GM20431 (cell line): ENCODE results near the gene LRRC14B.
"Not testable (repeated sequence)": the region's sequence is repeated elsewhere in the genome, so short reads cannot be mapped to it uniquely, and the experiment has no call there.

Source experiments
- in situ Hi-C: fragments of 300-500 bp; cut with MseI, MboI; formaldehyde crosslinking; loops from one replicate; pipeline ENCODE4 v1.15.0; 2020; ENCODE audit warnings: low sequenced_read_pairs; ENCODE audit not compliant: unreplicated experiment

The LRRC14B gene

DNA sequence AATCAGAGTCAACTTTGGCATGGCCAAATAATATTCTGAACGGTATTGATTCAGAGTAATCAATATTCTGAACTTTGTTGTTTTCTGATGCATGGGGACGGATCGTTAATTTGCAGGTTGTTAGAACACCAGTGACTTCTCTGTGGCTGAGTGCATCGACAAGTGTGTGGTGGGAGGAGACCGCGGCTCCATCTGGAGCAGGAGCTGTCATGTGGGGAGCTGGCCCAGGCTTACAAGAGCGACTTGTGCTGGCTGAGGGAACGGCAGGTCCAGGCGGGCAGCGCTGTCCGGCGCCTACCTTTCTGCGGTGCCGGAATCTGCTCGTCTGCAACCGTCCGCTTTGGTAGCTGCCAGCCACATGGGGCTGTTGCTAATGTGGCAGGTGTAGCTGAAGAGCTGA is 36.1 kb downstream of the LRRC14B start:
- in situ Hi-C loops = not testable (repeated sequence)

DNA sequence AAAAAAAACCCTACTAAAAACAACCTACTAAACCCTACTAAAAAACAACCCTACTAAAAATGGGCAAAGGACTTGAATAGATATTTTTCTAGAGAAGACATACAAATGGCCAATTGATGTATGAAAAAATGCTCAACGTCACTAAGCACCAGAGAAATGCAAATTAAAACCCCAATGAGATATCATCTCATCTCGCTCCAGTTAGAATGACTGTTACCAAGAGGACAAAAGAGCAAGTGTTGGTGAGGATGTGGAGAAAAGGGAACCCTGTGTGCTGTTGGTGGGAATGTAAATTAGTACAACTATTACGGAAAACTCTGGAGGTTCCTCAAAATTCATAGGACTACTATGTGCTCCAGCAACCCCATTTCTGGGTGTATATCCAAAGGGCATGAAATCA is 37.6 kb downstream of the LRRC14B start:
- in situ Hi-C loops = no loop called here

DNA sequence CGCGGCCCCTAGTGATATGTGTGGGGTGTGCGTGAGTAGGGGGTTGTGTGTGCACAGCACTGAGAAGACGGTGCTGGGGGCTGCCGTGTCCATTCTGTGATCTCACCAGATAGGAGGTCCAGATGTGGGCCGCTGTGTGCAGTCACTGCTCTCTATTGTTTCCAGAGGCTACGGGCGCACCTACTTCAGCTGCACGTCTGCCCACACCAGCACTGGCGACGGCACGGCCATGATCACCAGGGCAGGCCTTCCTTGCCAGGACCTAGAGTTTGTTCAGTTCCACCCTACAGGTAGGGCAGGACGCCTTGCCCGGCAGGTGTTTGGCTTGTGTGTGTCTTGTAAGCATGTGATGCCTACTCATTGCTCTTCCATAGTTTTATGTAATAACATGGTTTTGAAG is 39.4 kb downstream of the LRRC14B start:
- in situ Hi-C loops = no loop called here

DNA sequence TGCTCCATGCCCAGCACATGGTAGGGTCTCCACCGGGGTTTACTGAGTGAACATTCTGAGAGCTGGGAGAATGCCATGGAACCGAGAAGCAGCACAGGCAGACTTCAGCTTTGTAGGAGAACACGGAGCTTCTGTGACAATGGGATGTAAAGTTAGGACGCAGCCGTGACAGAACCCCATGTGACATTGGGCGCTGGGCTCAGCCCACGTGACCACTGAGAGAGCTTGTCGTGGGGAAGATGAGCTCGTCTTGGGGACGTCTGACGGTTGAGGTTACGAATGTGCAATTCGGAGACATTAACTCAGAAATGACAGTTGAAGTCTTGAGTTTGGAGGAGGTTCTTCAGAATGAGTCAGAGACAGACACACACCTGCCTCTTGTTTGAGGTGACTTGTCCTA is 40.4 kb downstream of the LRRC14B start:
- in situ Hi-C loops = no loop called here

DNA sequence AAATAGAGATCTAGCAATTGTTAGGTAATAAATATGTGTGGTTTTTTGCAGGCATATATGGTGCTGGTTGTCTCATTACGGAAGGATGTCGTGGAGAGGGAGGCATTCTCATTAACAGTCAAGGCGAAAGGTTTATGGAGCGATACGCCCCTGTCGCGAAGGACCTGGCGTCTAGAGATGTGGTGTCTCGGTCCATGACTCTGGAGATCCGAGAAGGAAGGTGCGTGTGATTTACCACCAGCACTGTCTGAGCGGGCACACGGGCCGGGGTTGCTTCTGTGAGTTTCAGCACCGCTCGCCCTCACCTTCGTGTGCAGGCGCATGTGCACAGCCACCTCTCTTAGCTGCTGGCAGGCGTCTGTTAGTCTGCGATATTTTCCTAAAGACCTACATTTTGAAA is 42.1 kb downstream of the LRRC14B start:
- in situ Hi-C loops = not testable (repeated sequence)

DNA sequence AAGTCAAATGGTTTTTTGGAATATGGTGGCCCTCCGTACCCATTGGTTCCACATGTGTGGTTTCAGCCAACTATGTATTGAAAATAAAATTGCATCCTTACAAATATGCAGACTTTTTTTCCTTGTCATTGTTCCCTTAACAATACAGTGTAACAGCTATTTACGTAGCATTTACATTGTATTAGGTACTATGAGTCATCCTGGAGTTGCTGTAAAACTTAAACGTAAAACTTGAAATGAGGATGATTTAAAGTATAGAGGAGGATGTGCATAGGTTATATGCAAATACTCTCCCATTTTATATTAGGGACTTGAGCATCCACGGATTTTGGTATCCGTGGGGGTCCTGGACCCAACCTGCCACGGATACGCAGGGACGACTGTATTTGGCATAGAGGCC is 43.2 kb downstream of the LRRC14B start:
- in situ Hi-C loops = no loop called here

DNA sequence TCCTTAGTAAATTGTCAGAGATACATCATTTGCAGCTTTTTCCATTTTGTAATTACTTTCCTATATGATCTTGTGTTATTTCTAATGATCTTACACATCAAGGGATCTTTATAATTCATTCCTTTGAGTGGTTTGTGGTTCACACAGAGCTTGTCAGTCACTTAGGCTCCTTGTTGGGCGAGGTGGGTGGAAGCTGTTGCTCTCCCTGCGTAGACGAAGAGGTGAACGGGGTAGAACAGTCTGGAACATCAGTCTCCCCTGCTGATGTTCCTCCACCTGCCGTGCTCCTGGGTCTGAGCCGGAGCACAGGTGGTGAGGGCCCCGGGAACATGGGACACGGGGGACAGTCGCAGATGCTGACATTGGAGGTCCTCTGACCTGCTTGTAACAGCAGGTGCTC is 44.2 kb downstream of the LRRC14B start:
- in situ Hi-C loops = not testable (repeated sequence)

DNA sequence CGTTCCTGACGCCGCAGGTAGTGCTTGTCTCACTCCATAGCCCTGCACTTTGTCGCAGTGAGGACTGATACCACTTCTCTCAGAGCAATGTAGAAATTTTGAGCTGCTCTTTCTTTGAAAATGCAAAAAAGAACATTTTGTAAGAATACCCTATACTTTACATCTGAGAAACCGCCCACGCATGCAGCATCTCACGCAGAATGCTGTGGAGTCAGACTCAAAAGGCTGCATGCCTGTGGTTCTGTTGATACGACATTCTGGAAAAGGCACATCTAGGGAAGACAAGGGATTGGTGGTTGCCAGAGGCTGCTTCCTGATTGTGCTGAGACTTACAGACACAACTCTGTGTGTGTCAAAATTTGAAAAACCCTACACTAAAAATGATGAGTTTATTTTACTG is 46.6 kb downstream of the LRRC14B start:
- in situ Hi-C loops = not testable (repeated sequence)

DNA sequence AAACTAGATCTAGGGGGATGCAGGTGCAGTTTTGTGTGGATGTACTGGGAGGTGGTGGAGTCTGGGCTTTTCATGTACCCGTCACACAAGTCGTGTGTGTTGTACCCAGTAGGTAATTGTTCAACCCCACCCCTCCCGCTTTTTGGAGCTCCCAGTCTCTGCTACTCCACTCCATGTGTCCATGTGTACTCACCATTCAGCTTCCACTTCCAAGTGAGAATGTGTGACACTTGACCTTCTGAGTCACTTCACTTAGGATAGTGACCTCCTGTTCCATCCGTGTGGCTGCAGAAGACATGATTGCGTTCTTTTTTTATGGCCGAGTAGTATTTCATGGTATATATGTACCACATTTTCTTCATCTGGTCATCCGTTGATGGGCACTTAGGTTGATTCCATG is 49.3 kb downstream of the LRRC14B start:
- in situ Hi-C loops = not testable (repeated sequence)

DNA sequence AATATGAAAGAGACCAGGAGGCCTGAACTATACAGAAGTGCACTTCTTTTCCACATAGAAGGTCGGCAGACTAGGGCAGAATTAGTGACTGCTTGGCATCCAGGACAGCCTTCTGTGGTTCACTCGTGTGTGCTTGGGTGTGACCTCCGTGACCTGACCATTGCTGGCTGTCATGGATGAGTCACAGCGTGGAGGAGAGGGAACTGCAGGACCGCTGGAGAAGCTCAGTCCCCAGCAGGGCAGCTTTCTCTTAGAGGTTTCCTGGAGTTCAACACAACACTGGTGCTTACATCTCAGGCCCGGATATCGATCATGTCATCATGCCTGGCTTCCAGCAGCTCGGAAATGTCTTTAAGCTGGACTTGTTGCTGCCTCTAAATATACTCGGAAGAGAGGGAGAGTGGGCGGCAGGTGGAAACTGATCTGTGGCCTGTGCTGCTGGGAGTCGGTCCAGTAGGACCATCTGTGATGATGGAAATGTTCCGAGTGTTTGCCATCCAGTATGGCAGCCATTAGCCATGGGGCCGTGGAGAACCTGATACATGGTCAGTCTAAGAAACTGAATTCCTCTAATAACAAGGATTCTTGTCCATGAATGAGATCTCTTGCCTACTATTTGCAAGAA is 49.9 kb downstream of the LRRC14B start:
- in situ Hi-C loops = not testable (repeated sequence)

DNA sequence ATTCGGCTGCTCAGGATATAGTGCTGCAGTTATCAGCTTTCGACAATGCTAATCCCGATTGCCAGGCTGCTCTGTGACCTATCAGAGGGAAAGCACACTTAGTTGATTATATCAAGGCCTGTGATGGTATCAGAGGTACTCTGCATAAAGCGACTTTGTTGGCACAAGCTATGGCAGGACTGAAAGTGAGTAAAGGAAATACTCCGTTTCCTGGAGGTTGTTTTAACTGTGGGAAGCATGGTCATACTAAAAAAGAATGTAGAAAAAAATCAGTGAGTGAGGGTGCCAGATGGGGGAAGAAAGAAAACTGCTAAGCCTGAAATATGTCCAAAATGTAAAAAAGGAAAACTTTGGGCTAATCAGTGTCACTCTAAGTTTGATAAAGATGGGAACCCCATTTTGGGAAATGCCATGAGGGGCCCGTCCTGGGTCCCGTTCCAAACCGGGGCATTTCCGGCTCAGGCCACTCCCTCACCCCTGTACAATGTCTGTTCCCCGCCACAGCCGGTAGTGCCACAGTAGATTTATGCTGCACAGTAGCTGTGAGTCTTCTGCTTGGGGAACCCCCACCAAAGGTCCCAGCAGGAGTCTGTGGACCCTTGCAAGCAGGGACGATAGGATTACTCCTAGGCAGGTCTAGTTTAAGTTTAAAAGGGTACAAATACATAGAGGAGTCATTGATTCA is 52.5 kb downstream of the LRRC14B start:
- in situ Hi-C loops = not testable (repeated sequence)

DNA sequence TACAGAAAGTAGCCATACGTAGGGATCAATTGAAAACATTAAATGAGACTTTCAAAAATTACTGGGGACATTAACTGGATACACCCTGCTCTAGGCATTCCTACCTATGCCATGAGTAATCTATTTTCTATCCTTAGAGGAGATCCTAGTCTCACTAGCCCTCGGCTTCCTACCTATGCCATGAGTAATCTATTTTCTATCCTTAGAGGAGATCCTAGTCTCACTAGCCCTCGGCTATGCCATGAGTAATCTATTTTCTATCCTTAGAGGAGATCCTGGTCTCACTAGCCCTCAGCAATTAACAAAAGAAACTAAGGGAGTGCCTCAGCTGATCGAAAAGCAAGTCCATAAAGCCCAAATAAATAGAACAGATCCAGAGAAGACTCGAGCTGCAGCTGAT is 54.4 kb downstream of the LRRC14B start:
- in situ Hi-C loops = not testable (repeated sequence)
